ENCODE data around the gene RECK. TPM values are rescaled to one million over a fixed set of nuclear protein-coding genes. Genes with fewer than 3 reads are reported as not detected.

RECK gene
- total and polyA plus RNA-seq, 3 donors from 2014 or later, result 10.1 to 17.6 (median 15.4) TPM

DNA sequence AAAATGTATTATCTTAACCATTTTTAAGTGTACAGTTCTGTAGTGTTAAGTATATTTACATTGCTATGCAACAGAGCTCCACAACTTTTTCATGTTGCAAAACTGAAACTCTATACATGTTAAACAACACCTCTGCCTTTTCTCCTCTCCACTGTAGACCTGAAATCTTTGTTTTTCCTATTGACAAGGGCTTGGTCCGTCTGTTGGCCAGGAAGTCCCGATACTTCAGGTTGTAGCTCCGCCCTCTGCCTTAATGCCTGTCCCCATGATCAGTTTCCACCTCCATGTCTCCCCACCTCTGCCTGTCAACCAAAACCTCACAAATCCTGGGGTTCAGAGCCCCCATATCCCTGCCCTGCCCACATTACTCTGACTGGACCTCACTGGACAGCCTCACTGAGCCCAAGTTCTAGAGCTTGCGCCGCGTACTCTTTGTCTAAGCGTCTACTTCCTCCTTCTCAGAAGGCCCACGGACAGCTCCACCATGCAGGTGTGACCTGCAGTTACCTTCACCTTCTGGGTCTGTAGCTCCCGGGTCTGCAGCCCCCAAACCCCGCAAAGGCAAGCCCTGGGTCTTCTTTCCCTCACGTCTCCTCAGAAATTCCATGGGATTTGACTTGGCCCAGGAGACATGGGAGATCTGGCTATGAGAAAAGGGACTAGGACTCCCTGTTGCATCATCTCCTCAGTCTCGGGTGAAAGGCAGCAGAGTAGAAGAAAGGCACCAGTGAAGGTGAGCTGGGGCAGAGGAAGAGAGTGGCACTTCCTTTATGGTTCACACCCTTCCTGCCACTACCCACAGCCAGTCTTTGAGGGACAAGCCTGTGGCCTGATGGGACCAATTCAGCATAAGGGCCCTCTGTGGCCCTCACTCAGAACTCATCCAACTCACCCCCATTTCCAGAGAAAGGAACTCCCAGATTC lies 107.9 kb downstream of the RECK start:
- WGBS, 2 donors, result 92 to 95% methylated on average over 12 of the region's 12 CpGs
- Histone ChIP-seq H3K27me3 (no peaks in the 10 kb centered on the region), H3K4me1 (peaks cover 30% of the 10 kb centered on the region), H3K27ac (no peak overlapping the region), H3K9me3 (no peaks in the 10 kb centered on the region), H3K4me3 (no peak overlapping the region), H3K36me3 (ENCODE audit: low read depth, missing control alignments) (no peaks in the 10 kb centered on the region)
- DNase-seq, result no peak
- TF ChIP-seq POLR2A (IDR thresholded peaks at IDR 0.05), result no peak
- TF ChIP-seq, protein P1, sequence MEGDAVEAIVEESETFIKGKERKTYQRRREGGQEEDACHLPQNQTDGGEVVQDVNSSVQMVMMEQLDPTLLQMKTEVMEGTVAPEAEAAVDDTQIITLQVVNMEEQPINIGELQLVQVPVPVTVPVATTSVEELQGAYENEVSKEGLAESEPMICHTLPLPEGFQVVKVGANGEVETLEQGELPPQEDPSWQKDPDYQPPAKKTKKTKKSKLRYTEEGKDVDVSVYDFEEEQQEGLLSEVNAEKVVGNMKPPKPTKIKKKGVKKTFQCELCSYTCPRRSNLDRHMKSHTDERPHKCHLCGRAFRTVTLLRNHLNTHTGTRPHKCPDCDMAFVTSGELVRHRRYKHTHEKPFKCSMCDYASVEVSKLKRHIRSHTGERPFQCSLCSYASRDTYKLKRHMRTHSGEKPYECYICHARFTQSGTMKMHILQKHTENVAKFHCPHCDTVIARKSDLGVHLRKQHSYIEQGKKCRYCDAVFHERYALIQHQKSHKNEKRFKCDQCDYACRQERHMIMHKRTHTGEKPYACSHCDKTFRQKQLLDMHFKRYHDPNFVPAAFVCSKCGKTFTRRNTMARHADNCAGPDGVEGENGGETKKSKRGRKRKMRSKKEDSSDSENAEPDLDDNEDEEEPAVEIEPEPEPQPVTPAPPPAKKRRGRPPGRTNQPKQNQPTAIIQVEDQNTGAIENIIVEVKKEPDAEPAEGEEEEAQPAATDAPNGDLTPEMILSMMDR (IDR thresholded peaks at IDR 0.05), result no peak
- intact Hi-C loops (cut with DNase I; ENCODE audit: low total_unique reads), result no loop called here

DNA sequence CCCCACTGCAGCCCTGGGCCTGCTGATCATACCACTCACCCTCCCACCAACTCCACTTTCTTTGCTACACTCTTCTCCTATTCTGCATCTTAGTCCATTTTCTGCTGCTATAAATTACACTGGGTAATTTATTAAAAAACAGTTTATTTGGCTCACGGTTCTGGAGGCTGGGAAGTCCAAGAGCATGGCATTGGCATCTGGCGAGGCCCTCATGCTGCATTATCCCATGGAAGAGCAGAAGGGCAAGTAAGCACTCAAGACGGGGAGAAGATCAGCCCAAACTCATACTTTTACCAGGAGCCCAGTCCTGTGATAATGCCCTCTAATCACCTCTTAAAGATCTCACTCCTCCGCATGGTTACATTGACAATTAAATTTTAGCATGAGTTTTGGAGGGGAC lies 109.3 kb downstream of the RECK start:
- H3K4me1 ChIP-seq, result peaks cover 30% of the 10 kb centered on the region

DNA sequence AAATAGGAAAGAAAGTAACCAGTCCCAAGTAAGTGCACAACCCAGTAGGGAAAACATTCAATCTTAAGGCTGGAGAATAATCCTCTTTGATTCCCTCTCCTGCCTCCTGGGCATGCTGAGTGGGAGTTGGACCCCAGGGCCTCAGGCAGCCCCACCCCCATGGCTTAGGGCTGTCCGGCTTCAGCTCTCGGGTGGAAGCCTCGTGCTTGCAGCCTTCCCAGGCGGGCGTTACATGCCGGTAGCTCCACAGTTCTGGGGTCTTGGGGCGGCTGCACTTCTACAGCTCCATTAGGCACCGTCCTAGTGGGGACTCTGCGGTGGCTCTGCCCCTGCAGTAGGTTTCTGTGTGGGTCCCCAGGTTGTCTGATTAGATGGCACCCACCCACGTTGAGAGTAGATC lies 109.9 kb downstream of the RECK start:
- Histone ChIP-seq H3K27ac (no peak overlapping the region), H3K27me3 (no peaks in the 10 kb centered on the region), H3K4me1 (peaks cover 30% of the 10 kb centered on the region), H3K9me3 (no peaks in the 10 kb centered on the region), H3K4me3 (no peak overlapping the region), H3K36me3 (ENCODE audit: low read depth, missing control alignments) (no peaks in the 10 kb centered on the region)
- WGBS, 2 donors, result 88 to 96% methylated on average over 10 of the region's 10 CpGs
- intact Hi-C loops (cut with DNase I; ENCODE audit: low total_unique reads), result no loop called here
- TF ChIP-seq POLR2A (IDR thresholded peaks at IDR 0.05), result no peak
- TF ChIP-seq, protein P1 (IDR thresholded peaks at IDR 0.05), result no peak
- no peak for DNase-seq

More for the DNA sequence above, 109.3 kb downstream of the RECK start:
- Histone ChIP-seq H3K9me3 (no peaks in the 10 kb centered on the region), H3K27ac (no peak overlapping the region), H3K4me3 (no peak overlapping the region), H3K27me3 (no peaks in the 10 kb centered on the region), H3K36me3 (ENCODE audit: low read depth, missing control alignments) (no peaks in the 10 kb centered on the region)
- TF ChIP-seq POLR2A (IDR thresholded peaks at IDR 0.05), result no peak
- TF ChIP-seq, protein P1 (IDR thresholded peaks at IDR 0.05), result no peak
- 96 to 99% methylated on average over 4 of the region's 4 CpGs for WGBS, 2 donors
- intact Hi-C loops (cut with DNase I; ENCODE audit: low total_unique reads), result no loop called here
- no peak for DNase-seq

DNA sequence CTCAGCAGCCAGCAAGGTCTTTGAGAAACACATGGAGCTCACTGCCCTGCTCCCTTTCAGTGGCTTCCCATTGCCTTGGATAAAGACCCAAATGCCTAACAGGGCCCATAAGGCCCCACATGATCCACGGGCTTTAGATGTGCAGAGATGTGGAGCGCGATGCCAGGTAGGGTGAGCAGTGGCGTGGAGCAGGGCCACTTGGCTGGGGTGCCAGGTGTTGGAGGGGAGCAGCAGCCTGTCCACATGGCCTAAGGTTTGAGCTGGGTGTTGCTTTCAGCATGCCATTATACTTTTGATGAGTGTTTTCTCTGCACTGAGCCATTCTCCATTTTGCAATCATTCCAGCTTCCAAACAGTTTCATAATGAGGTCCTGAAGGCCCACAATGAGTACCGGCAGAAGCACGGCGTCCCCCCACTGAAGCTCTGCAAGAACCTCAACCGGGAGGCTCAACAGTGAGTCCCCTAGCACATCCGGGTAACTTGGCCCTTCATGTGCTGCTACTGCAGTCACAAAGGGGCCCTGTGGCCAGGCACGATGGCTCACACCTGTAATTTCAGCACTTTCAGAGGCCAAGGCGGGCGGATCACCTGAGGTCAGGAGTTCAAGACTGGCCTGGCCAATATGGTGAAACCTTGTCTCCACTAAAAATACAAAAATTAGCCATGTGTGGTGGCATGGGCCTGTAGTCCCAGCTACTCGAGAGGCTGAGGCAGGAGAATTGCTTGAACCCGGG lies 110.9 kb downstream of the RECK start:
- intact Hi-C loops (cut with DNase I; ENCODE audit: low total_unique reads), result no loop called here
- Histone ChIP-seq H3K27ac (peak overlapping the region in 1 of 2 donors; percentile 63), H3K27me3 (no peaks in the 10 kb centered on the region), H3K4me1 (peaks cover 25% of the 10 kb centered on the region), H3K9me3 (no peaks in the 10 kb centered on the region), H3K4me3 (no peak overlapping the region), H3K36me3 (ENCODE audit: low read depth, missing control alignments) (no peaks in the 10 kb centered on the region)
- no peak for TF ChIP-seq POLR2A (IDR thresholded peaks at IDR 0.05)
- TF ChIP-seq, protein P1 (IDR thresholded peaks at IDR 0.05), result no peak
- no peak for DNase-seq
- 92 to 94% methylated on average over 14 of the region's 14 CpGs for WGBS, 2 donors
